ENCODE results near the gene THOC1.

- TF ChIP-seq CTCF (IDR thresholded peaks at IDR 0.05) = no peak
- TF ChIP-seq POLR2A (IDR thresholded peaks at IDR 0.05) = no peak
These were observed 42.1 kb downstream of the THOC1 start for GRCh38 chr18:225745-226144.

Measured in breast epithelium (tissue), 3 donors.